GM23248 (cell line): ENCODE data around the gene POLR2J2.
"Not testable (repeated sequence)": the region's sequence is repeated elsewhere in the genome, so short reads cannot be mapped to it uniquely, and the experiment has no call there.

Experiments
- EZH2 ChIP-seq: fragments of 200-600 bp; sonication (generic); IDR thresholded peaks from 2 replicates; pipeline ENCODE4 v1.6.1; 2018; ENCODE audit warnings: antibody characterized with exemption, mild to moderate bottlenecking; ENCODE audit not compliant: insufficient read depth, poor library complexity, severe bottlenecking
- EZH2phosphoT487 ChIP-seq: fragments of 200-600 bp; sonication (generic); IDR thresholded peaks from 2 replicates; pipeline ENCODE4 v1.6.1; 2018; ENCODE audit warnings: antibody characterized with exemption, moderate library complexity, mild to moderate bottlenecking, low read depth; ENCODE audit not compliant: insufficient read depth

GRCh38 chr7:102713691-102714080 lies 42.2 kb upstream of the POLR2J2 start:
- TF ChIP-seq EZH2, EZH2phosphoT487: not testable (repeated sequence)
